Chondrocyte (in vitro differentiated cells): ENCODE results near the gene ERC1. TPM values are rescaled to one million over a fixed set of nuclear protein-coding genes. Genes with fewer than 3 reads are reported as not detected.

ENCODE experiments used
- DNase-seq: peaks from one replicate; pipeline ENCODE4 v3.0.0; 2021; ENCODE audit warnings: mixed read lengths, low spot score
- H3K27ac Mint-ChIP-seq: one replicate; pipeline ENCODE4 v1.8.0; 2021; ENCODE audit warnings: mild to moderate bottlenecking, moderate library complexity, mixed read lengths; ENCODE audit not compliant: unreplicated experiment
- H3K27me3 Mint-ChIP-seq: 2 replicates; pipeline ENCODE4 v1.8.0; 2021; ENCODE audit warnings: low read depth, mixed read lengths
- H3K36me3 Mint-ChIP-seq: 2 replicates; pipeline ENCODE4 v1.8.0; 2021; ENCODE audit warnings: low read depth, mixed read lengths
- H3K4me1 Mint-ChIP-seq: 2 replicates; pipeline ENCODE4 v1.8.0; 2021; ENCODE audit warnings: low read depth, mild to moderate bottlenecking, mixed read lengths
- H3K4me3 Mint-ChIP-seq: one replicate; pipeline ENCODE4 v1.8.0; 2021; ENCODE audit warnings: mild to moderate bottlenecking, moderate library complexity, mixed read lengths; ENCODE audit not compliant: unreplicated experiment
- H3K9me3 Mint-ChIP-seq: 2 replicates; pipeline ENCODE4 v1.8.0; 2021; ENCODE audit warnings: low read depth, mixed read lengths
- total RNA-seq: library from RNA; stranded (reverse); gene quantifications from 3 replicates; pipeline ENCODE4 v1.2.1, GENCODE V29; 2021
- TF ChIP-seq, protein P1 (sequence below): fragments of 200-600 bp; sonication (generic); IDR thresholded peaks from 2 replicates; pipeline ENCODE4 v1.5.0; 2021; ENCODE audit warnings: antibody characterized with exemption, mild to moderate bottlenecking, moderate library complexity

ERC1 gene
- total RNA-seq, 1 donor from 2014 or later, result 79.3 TPM

DNA sequence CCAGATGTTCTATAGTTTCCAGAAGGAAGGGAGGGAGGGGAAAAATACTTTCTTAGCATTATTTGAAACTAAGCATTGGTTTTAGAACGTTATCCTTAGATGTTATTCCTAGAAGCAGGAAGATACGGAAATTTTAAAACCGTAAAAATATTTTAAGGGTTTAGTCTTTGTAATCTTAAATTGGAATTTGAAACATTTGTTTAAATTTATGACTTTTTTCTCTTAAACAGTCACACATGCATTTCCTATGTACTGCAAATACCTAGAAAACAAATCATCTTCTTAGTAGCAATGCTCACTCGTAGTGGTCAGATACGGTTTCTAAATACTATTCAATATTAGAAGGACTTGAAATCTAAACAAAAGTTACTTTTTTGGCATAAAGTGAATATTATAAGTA, 282.0 kb downstream of the ERC1 start:
- no peak for DNase-seq
- H3K9me3 Mint-ChIP-seq, result no peaks in the 10 kb centered on the region
- H3K27ac Mint-ChIP-seq, result no peak overlapping the region
- TF ChIP-seq, protein P1, sequence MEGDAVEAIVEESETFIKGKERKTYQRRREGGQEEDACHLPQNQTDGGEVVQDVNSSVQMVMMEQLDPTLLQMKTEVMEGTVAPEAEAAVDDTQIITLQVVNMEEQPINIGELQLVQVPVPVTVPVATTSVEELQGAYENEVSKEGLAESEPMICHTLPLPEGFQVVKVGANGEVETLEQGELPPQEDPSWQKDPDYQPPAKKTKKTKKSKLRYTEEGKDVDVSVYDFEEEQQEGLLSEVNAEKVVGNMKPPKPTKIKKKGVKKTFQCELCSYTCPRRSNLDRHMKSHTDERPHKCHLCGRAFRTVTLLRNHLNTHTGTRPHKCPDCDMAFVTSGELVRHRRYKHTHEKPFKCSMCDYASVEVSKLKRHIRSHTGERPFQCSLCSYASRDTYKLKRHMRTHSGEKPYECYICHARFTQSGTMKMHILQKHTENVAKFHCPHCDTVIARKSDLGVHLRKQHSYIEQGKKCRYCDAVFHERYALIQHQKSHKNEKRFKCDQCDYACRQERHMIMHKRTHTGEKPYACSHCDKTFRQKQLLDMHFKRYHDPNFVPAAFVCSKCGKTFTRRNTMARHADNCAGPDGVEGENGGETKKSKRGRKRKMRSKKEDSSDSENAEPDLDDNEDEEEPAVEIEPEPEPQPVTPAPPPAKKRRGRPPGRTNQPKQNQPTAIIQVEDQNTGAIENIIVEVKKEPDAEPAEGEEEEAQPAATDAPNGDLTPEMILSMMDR, result no peak
- no peaks in the 10 kb centered on the region for H3K27me3 Mint-ChIP-seq
- peaks cover 2% of the 10 kb centered on the region for H3K36me3 Mint-ChIP-seq
- no peaks in the 10 kb centered on the region for H3K4me1 Mint-ChIP-seq
- H3K4me3 Mint-ChIP-seq, result no peak overlapping the region

DNA sequence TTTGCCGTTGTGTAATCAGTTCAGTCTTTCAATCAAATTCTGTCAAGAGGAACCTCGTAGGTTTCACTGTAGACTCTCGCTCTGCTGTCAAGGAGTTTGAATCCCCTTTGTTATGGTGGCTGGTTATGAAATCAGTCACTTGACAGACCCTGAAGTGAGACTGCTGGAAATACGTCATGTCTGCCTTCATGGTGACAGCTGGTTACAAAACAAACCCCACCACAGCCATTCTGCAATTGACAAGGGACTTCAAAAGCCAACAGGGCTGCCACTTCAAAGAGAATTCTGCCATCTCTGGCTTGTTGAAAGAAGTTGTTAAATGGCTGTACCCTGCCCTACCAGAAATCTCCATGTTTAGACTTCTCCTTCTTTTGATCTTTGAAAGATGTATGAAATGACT, 286.9 kb downstream of the ERC1 start:
- no peaks in the 10 kb centered on the region for H3K9me3 Mint-ChIP-seq
- TF ChIP-seq, protein P1, result no peak
- no peak overlapping the region for H3K27ac Mint-ChIP-seq
- DNase-seq, result no peak
- H3K36me3 Mint-ChIP-seq, result peaks cover 2% of the 10 kb centered on the region
- H3K27me3 Mint-ChIP-seq, result no peaks in the 10 kb centered on the region
- peaks cover 20% of the 10 kb centered on the region for H3K4me1 Mint-ChIP-seq
- H3K4me3 Mint-ChIP-seq, result no peak overlapping the region

DNA sequence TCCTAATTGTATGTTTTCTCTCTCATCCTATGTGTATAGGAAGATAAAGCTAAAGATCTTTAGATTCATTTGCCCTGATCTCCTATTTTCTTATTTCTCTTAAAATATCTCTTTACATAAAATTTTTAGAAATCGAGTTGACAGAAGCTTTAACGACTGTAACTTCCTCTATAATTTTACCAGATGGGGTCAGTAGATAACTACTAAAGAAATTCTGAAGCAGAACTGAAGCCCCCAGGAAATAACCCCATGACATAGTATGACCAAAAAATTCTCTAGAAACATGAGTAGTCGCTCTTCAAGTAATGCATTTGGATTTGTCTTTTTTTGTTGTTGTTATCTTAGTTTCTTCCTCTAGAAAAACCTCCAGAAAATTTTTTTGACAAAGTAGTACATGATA, 288.0 kb downstream of the ERC1 start:
- Mint-ChIP-seq H3K36me3 (peaks cover 2% of the 10 kb centered on the region), H3K4me1 (peaks cover 30% of the 10 kb centered on the region), H3K9me3 (peaks cover 3% of the 10 kb centered on the region), H3K27me3 (no peaks in the 10 kb centered on the region), H3K4me3 (no peak overlapping the region), H3K27ac (no peak overlapping the region)
- TF ChIP-seq, protein P1, result peak; percentile 82
- DNase-seq, result no peak

DNA sequence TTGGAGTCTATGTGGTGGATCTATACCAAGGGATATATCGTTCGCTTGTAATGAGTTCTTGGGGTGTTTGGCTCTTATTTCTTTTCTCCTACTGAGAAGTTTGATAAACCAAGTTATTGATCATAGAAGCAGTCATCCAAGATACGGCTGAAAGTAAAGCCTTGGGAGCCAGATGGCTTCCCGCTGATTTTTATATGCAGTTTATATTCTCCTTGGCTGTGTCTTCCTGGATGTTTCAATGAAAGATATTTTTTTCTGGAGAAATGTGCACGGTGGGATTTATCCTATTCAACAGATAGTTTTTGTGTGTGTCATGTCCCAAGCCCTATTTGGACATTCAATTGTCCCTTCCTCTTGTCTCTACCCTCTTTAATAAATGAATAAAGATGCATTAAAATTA, 289.0 kb downstream of the ERC1 start:
- Mint-ChIP-seq H3K27ac (no peak overlapping the region), H3K9me3 (peaks cover 3% of the 10 kb centered on the region), H3K4me1 (peaks cover 39% of the 10 kb centered on the region), H3K4me3 (no peak overlapping the region), H3K27me3 (no peaks in the 10 kb centered on the region), H3K36me3 (no peaks in the 10 kb centered on the region)
- TF ChIP-seq, protein P1, result no peak
- no peak for DNase-seq

DNA sequence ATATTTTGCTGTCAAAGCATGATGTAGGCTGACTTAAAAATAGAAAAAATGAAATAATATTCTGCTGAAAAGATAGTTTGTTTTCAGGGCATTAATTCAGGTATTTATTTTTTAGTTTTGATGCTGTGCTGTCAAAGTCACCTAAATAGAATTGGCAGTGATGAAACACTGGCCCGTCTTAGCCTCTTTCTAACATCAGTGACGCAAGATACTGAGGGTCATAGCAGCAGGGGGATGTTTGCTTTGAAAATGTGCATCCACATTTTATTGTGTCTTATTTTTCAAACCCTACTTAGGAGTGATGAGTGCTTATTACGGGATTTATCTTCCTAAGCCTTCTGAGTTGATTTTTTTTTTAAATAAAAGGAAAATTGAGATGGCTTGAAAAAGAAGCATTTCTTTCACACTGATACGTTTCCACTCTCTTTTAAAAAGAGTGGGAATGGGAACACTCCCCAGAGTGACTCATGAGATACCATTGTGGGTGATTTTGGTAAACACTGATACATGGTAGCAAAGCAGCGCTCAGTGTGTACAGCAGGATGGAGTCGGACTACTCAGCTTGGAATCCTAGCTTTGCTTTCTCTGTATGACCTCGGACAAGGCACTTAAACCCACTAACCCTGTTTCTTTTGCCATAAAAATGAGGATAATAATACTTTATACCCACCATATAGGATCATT, 290.8 kb downstream of the ERC1 start:
- DNase-seq, result no peak
- Mint-ChIP-seq H3K9me3 (peaks cover 3% of the 10 kb centered on the region), H3K36me3 (no peaks in the 10 kb centered on the region), H3K4me1 (peaks cover 40% of the 10 kb centered on the region), H3K27me3 (no peaks in the 10 kb centered on the region), H3K4me3 (no peak overlapping the region), H3K27ac (peak overlapping the region; percentile 50)
- TF ChIP-seq, protein P1, result no peak
